ENCODE results near the gene MTIF3. TPM values are rescaled to one million over a fixed set of nuclear protein-coding genes. Genes with fewer than 3 reads are reported as not detected.
A peak's percentile ranks its signal among the peaks of the same experiment; 100 is the strongest.

MTIF3 gene
- total RNA-seq, 2 experiments from 2014 or later = 37.9 to 42.9 TPM

- ChIA-PET CTCF (ENCODE audit: unreplicated experiment) (no interaction called here), POLR2A (no interaction called here)
These were observed 18.2 kb downstream of the MTIF3 start for GRCh38 chr13:27432180-27432579.

GRCh38 chr13:27428160-27428559 lies 22.2 kb downstream of the MTIF3 start:
- peaks cover 24% of the 10 kb centered on the region for H4K20me1 ChIP-seq (ENCODE audit: insufficient read depth, low read length)
- H3K36me3 ChIP-seq (ENCODE audit: insufficient read depth, low read length) = peaks cover 73% of the 10 kb centered on the region
- intact Hi-C loops (cut with micrococcal nuclease; ENCODE audit: unreplicated experiment) = loop anchor here (5.0 kb wide), 2 partner anchors 56 to 194 kb away; partner anchors contain the start of genes LNX2 and POLR1D
- no peak for DNase-seq (ENCODE audit: low spot score)
- no peak overlapping the region for H3K4me3 ChIP-seq (ENCODE audit: low read depth, low read length, poor library complexity, severe bottlenecking)
- POLR2A ChIA-PET = interaction anchor here (0.6 to 5.6 kb wide), 5 partner anchors 8 to 854 kb away, joined by 3 to 38 read pairs (median 3); partner anchors contain the start of gene MTIF3
- no peak overlapping the region for H3K4me2 ChIP-seq (ENCODE audit: low read length)
- peaks cover 25% of the 10 kb centered on the region for H3K4me1 ChIP-seq (ENCODE audit: insufficient read depth, low read length, poor library complexity, severe bottlenecking)
- H2AFZ ChIP-seq (ENCODE audit: low read length) = no peak overlapping the region
- TF ChIP-seq EZH2phosphoT487 (IDR thresholded peaks at IDR 0.05; ENCODE audit: borderline replicate concordance, low read depth, low read length) (no peak), CTCF (conservative IDR thresholded peaks at IDR 0.05; ENCODE audit: low read length) (no peak)
- H3K27ac ChIP-seq (ENCODE audit: low read depth, low read length, poor library complexity, severe bottlenecking) = no peak overlapping the region
- peaks cover 67% of the 10 kb centered on the region for H3K79me2 ChIP-seq (ENCODE audit: insufficient read depth, low read depth, low read length)
- no peaks in the 10 kb centered on the region for H3K9me3 ChIP-seq (ENCODE audit: low read length)
- no TSS peak for BruUV-seq (replicated peaks)
- CTCF ChIA-PET (ENCODE audit: unreplicated experiment) = interaction anchor here (1.0 kb wide), 2 partner anchors 17 to 23 kb away, joined by 3 to 4 read pairs; no protein-coding TSS in a partner anchor
- no peaks in the 10 kb centered on the region for H3K9me2 ChIP-seq (ENCODE audit: insufficient read depth, low read length)

More at GRCh38 chr13:27432180-27432579, 18.2 kb downstream of the MTIF3 start:
- peaks cover 11% of the 10 kb centered on the region for H4K20me1 ChIP-seq (ENCODE audit: insufficient read depth, low read length)
- H3K36me3 ChIP-seq (ENCODE audit: insufficient read depth, low read length) = peaks cover 99% of the 10 kb centered on the region
- no peak overlapping the region for H2AFZ ChIP-seq (ENCODE audit: low read length)
- peaks cover 44% of the 10 kb centered on the region for H3K79me2 ChIP-seq (ENCODE audit: insufficient read depth, low read depth, low read length)
- intact Hi-C loops (cut with micrococcal nuclease; ENCODE audit: unreplicated experiment) = no loop called here
- no TSS peak for BruUV-seq (replicated peaks)
- H3K4me2 ChIP-seq (ENCODE audit: low read length) = no peak overlapping the region
- TF ChIP-seq CTCF (conservative IDR thresholded peaks at IDR 0.05; ENCODE audit: low read length) = no peak
- TF ChIP-seq EZH2phosphoT487 (IDR thresholded peaks at IDR 0.05; ENCODE audit: borderline replicate concordance, low read depth, low read length) = no peak
- no peak for DNase-seq (ENCODE audit: low spot score)
- peaks cover 6% of the 10 kb centered on the region for H3K4me1 ChIP-seq (ENCODE audit: insufficient read depth, low read length, poor library complexity, severe bottlenecking)
- H3K4me3 ChIP-seq (ENCODE audit: low read depth, low read length, poor library complexity, severe bottlenecking) = no peak overlapping the region
- no peaks in the 10 kb centered on the region for H3K9me3 ChIP-seq (ENCODE audit: low read length)
- H3K9me2 ChIP-seq (ENCODE audit: insufficient read depth, low read length) = no peaks in the 10 kb centered on the region
- H3K27ac ChIP-seq (ENCODE audit: low read depth, low read length, poor library complexity, severe bottlenecking) = no peak overlapping the region

- H3K4me1 ChIP-seq (ENCODE audit: insufficient read depth, low read length, poor library complexity, severe bottlenecking) = peaks cover 25% of the 10 kb centered on the region
- H3K9me2 ChIP-seq (ENCODE audit: insufficient read depth, low read length) = no peaks in the 10 kb centered on the region
- DNase-seq (ENCODE audit: low spot score) = no peak
- intact Hi-C loops (cut with micrococcal nuclease; ENCODE audit: unreplicated experiment) = loop anchor here (5.0 kb wide), 2 partner anchors 55 to 195 kb away; partner anchors contain the start of genes LNX2 and POLR1D
- BruUV-seq (replicated peaks) = no TSS peak
- TF ChIP-seq CTCF (conservative IDR thresholded peaks at IDR 0.05; ENCODE audit: low read length) (no peak), EZH2phosphoT487 (IDR thresholded peaks at IDR 0.05; ENCODE audit: borderline replicate concordance, low read depth, low read length) (no peak)
- no peak overlapping the region for H2AFZ ChIP-seq (ENCODE audit: low read length)
- POLR2A ChIA-PET = interaction anchor here (0.6 to 5.6 kb wide), 5 partner anchors 8 to 854 kb away, joined by 3 to 38 read pairs (median 3); partner anchors contain the start of gene MTIF3
- no peaks in the 10 kb centered on the region for H3K9me3 ChIP-seq (ENCODE audit: low read length)
- H3K4me2 ChIP-seq (ENCODE audit: low read length) = peak overlapping the region; percentile 97
- H3K4me3 ChIP-seq (ENCODE audit: low read depth, low read length, poor library complexity, severe bottlenecking) = peak overlapping the region; percentile 94
- peaks cover 68% of the 10 kb centered on the region for H3K36me3 ChIP-seq (ENCODE audit: insufficient read depth, low read length)
- CTCF ChIA-PET (ENCODE audit: unreplicated experiment) = interaction anchor here (1.0 kb wide), 2 partner anchors 18 to 23 kb away, joined by 3 to 4 read pairs; no protein-coding TSS in a partner anchor
- H4K20me1 ChIP-seq (ENCODE audit: insufficient read depth, low read length) = peaks cover 24% of the 10 kb centered on the region
- H3K79me2 ChIP-seq (ENCODE audit: insufficient read depth, low read depth, low read length) = peaks cover 65% of the 10 kb centered on the region
- H3K27ac ChIP-seq (ENCODE audit: low read depth, low read length, poor library complexity, severe bottlenecking) = no peak overlapping the region
These were observed 22.7 kb downstream of the MTIF3 start for GRCh38 chr13:27427641-27428040.
